IPS-15b (cell line): ENCODE data around the gene SULT1A2.

Source experiments
- H3K27me3 ChIP-seq: one replicate; pipeline ENCODE4 v1.6.1; 2013; ENCODE audit warnings: low read length; ENCODE audit not compliant: control insufficient read depth, insufficient read depth
- H3K36me3 ChIP-seq: one replicate; pipeline ENCODE4 v1.6.1; 2013; ENCODE audit warnings: low read length; ENCODE audit not compliant: control insufficient read depth, insufficient read depth
- H3K4me1 ChIP-seq: one replicate; pipeline ENCODE4 v1.6.1; 2013; ENCODE audit warnings: mild to moderate bottlenecking, low read length; ENCODE audit not compliant: control insufficient read depth, insufficient read depth
- H3K4me3 ChIP-seq: one replicate; pipeline ENCODE4 v1.5.1; 2013; ENCODE audit warnings: low read depth, low read length
- H3K9ac ChIP-seq: one replicate; pipeline ENCODE4 v1.6.1; 2013; ENCODE audit warnings: low read depth, mild to moderate bottlenecking, low read length
- H3K9me3 ChIP-seq: one replicate; pipeline ENCODE4 v1.6.1; 2013; ENCODE audit warnings: mild to moderate bottlenecking, low read length; ENCODE audit not compliant: control insufficient read depth, insufficient read depth

The SULT1A2 gene

GRCh38 chr16:28544998-28545397 is 51.9 kb downstream of the SULT1A2 start:
- Histone ChIP-seq H3K9ac (no peak overlapping the region), H3K9me3 (no peaks in the 10 kb centered on the region), H3K4me3 (no peak overlapping the region), H3K36me3 (no peaks in the 10 kb centered on the region), H3K4me1 (no peaks in the 10 kb centered on the region), H3K27me3 (no peaks in the 10 kb centered on the region)

- no peaks in the 10 kb centered on the region for H3K27me3 ChIP-seq
- no peaks in the 10 kb centered on the region for H3K36me3 ChIP-seq
- H3K9me3 ChIP-seq = no peaks in the 10 kb centered on the region
- H3K9ac ChIP-seq = no peak overlapping the region
- no peak overlapping the region for H3K4me3 ChIP-seq
- no peaks in the 10 kb centered on the region for H3K4me1 ChIP-seq
Observed at GRCh38 chr16:28543072-28543471, 53.8 kb downstream of the SULT1A2 start.

GRCh38 chr16:28542646-28543045 is 54.2 kb downstream of the SULT1A2 start:
- Histone ChIP-seq H3K4me3 (no peak overlapping the region), H3K4me1 (no peaks in the 10 kb centered on the region), H3K9me3 (no peaks in the 10 kb centered on the region), H3K36me3 (no peaks in the 10 kb centered on the region), H3K27me3 (no peaks in the 10 kb centered on the region), H3K9ac (no peak overlapping the region)
